ENCODE data around the gene OR7A5.

GRCh38 chr19:14843578-14843977 is 8.6 kb upstream of the OR7A5 start:
- TF ChIP-seq CTCF (IDR thresholded peaks at IDR 0.05): no peak
- TF ChIP-seq POLR2AphosphoS5 (IDR thresholded peaks at IDR 0.05; ENCODE audit: insufficient read depth in 1 of 2, low read depth in 1 of 2): no peak
- TF ChIP-seq POLR2A (IDR thresholded peaks at IDR 0.05): no peak
